GM19324 (cell line): ENCODE measurements around the gene NLRC4.
"Not testable (repeated sequence)": the region's sequence is repeated elsewhere in the genome, so short reads cannot be mapped to it uniquely, and the experiment has no call there.

Source experiments
- ATAC-seq: cut with Tn5 transposase; IDR thresholded peaks from one replicate; pipeline ENCODE4 v1.9.1; 2021; ENCODE audit warnings: mild to moderate bottlenecking, moderate library complexity; ENCODE audit not compliant: unreplicated experiment, low FRiP score

The NLRC4 gene, protein sequence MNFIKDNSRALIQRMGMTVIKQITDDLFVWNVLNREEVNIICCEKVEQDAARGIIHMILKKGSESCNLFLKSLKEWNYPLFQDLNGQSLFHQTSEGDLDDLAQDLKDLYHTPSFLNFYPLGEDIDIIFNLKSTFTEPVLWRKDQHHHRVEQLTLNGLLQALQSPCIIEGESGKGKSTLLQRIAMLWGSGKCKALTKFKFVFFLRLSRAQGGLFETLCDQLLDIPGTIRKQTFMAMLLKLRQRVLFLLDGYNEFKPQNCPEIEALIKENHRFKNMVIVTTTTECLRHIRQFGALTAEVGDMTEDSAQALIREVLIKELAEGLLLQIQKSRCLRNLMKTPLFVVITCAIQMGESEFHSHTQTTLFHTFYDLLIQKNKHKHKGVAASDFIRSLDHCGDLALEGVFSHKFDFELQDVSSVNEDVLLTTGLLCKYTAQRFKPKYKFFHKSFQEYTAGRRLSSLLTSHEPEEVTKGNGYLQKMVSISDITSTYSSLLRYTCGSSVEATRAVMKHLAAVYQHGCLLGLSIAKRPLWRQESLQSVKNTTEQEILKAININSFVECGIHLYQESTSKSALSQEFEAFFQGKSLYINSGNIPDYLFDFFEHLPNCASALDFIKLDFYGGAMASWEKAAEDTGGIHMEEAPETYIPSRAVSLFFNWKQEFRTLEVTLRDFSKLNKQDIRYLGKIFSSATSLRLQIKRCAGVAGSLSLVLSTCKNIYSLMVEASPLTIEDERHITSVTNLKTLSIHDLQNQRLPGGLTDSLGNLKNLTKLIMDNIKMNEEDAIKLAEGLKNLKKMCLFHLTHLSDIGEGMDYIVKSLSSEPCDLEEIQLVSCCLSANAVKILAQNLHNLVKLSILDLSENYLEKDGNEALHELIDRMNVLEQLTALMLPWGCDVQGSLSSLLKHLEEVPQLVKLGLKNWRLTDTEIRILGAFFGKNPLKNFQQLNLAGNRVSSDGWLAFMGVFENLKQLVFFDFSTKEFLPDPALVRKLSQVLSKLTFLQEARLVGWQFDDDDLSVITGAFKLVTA

DNA sequence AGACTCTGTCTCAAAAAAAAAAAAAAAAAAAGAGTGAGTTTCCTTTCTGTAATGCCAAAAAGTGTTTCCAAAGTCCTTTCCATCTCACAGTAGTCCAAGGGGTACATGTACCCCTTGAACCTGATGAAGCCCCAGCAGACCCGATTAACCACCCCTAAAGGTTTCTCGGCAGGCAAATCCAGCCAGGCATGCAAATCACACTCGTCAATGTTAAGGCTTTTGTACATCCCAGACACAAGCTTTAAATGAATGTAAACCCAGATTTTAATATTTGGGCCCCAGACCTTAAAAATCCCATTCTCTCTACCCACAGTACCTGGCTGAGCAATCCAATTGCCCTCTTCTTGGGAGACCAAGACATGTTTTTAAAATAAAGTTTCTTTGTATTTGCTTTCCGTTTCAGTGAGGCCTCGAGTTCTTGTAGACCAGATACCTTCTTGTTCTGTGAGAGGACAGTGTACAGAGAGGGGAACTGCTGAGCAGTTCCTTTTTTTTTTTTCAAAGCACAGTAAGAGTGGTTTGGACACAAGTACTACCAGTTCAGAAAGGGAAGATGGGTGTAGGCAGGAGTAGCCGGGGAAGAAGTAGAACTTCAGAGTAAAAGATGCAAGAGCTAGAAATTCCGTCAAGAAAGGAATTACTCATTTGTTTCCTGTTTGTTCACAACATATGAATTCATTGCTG lies at the start of gene NLRC4:
TSS of gene NLRC4 (minus strand) at position 465 of the 684 bp plus-strand sequence. CDS start 8,111 bp downstream, outside the sequence.
- ATAC-seq: peak; percentile 85

GRCh38 chr2:32310577-32310976 lies 45.9 kb upstream of the NLRC4 start:
- ATAC-seq: no peak

- not testable (repeated sequence) for ATAC-seq
Measured at GRCh38 chr2:32293966-32294562, 29.4 kb upstream of the NLRC4 start.

DNA sequence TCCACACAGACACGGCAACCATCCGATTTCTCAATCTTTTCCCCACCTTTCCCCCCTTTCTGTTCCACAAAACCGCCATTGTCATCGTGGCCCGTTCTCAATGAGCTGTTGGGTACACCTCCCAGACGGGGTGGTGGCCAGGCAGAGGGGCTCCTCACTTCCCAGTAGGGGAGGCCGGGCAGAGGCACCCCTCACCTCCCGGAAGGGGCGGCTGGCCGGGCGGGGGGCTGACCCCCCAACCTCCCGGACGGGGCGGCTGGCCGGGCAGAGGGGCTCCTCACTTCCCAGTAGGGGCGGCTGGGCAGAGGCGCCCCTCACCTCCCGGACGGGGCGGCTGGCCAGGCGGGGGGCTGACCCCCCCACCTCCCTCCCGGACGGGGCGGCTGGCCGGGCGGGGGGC lies 28.8 kb upstream of the NLRC4 start:
- not testable (repeated sequence) for ATAC-seq

DNA sequence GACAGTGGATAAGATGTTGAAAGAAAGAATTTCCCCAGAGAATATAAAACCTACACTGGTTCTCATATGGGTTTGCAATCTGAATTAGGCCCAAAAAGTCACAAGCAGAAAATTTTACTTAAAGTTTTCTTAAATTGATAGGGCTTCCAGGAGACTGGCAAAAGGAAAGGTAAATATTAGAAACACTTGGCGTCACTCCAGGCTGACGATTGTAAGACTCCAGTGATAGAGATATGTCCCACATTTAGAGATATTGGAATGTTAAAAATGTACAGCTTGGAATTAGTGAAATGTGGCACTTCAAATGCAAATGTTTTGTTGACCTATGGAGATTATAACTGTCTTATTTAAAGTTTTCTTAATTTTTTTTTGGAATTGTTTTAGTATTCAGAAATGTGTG lies 27.1 kb upstream of the NLRC4 start:
- no peak for ATAC-seq

DNA sequence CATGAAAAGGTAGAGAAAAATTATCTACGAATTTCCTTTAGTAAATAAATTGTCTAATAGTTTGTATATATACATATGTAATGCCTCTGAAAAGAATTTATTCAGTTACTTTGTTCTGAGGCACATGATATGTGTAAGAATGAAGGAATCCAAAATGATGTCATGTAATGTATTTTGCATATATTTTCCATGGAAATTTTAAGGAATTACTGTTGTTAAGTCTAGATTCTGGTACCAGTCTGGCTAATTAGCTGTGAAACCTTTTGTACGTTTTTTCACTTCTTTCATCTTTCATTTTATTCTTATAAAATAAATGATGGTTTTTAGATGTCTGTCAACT lies 25.3 kb upstream of the NLRC4 start:
- no peak for ATAC-seq

GRCh38 chr2:32289165-32289999 lies 24.7 kb upstream of the NLRC4 start:
- ATAC-seq: no peak

DNA sequence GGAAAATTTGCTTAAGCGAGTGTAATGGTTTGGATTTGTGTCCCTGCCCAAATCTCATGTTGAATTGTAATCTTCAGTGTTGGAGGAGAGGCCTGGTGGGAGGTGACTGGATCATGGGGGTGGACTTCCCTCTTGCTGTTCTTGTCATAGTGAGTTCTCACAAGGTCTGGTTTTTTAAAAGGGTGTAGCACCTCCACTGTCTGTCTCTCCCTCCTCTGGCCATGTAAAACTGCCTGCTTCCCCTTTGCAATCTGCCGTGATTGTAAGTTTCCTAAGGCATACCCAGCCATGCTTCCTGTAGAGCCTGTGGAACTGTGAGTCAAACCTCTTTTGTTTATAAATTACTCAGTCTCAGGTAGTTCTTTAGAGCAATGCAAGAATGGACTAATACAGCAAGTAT lies 19.6 kb upstream of the NLRC4 start:
- no peak for ATAC-seq

- ATAC-seq: no peak
Measured at GRCh38 chr2:32278478-32278853, 13.8 kb upstream of the NLRC4 start.

DNA sequence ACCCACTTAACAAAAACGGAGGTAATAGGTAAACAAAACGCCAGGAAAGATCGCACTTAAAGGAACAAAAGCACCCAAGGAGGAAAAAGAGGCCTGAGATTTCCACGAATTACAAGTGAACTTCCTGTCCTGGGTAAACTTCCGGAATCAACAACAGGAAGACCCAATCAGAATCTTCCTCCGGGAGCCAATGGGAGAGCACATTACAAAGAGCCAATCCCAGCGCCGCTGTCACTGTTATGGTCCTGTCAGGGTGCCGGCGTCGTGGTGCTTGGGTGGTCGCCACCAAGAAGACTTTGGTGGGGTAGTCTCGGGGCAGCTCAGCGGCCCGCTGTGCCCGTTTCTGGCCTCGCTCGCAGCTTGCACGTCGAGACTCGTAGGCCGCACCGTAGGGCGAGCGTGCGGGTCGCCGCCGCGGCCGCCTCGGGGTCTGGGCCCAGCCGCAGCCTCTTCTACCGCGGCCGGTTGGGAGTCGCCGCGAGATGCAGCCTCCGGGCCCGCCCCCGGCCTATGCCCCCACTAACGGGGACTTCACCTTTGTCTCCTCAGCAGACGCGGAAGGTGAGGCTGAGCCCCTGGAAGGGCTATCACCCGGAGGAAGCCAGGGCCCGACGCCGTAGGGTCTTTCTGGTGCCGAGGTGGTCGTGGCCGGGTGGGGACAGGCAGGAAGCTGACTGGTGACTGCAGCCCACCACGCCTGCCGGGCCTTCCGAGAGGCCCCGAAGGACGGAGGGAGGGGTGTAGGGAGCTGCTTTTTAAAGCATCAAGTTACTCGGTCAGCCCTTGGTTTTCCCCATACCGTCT lies 13.2 kb upstream of the NLRC4 start, which contains the start of gene YIPF4:
TSS of gene YIPF4 (plus strand) at position 231 of the 804 bp plus-strand sequence. CDS start at position 483, 252 bp downstream.
- ATAC-seq: peak; percentile 99

GRCh38 chr2:32277363-32277673 lies 12.6 kb upstream of the NLRC4 start:
- peak; percentile 8 for ATAC-seq

- not testable (repeated sequence) for ATAC-seq
Measured at GRCh38 chr2:32275790-32276189, 11.1 kb upstream of the NLRC4 start.

DNA sequence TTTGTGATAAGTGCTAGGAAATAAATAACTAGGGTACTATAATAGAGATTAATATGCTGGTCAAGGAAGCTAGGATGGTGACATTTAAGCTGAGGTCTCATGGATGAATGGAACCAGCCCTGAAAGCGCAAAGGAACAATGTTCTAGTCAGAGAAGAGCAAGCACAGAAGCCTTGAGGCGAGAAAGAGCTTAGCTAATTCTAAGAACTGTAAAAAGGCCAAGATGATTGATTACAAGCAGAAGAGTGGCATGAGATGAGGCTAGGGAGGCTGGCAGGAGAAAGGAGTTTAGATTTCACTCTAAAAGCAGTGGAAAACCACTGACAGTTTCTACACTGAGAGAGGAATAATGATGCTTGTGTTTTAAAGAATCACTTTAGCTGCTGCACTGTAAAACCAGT lies 9.6 kb upstream of the NLRC4 start:
- no peak for ATAC-seq

GRCh38 chr2:32272279-32272678 lies 7.6 kb upstream of the NLRC4 start:
- ATAC-seq: no peak

GRCh38 chr2:32271063-32271462 lies 6.4 kb upstream of the NLRC4 start:
- no peak for ATAC-seq

- ATAC-seq: no peak
Measured at GRCh38 chr2:32262105-32262504, 2.6 kb downstream of the NLRC4 start.

DNA sequence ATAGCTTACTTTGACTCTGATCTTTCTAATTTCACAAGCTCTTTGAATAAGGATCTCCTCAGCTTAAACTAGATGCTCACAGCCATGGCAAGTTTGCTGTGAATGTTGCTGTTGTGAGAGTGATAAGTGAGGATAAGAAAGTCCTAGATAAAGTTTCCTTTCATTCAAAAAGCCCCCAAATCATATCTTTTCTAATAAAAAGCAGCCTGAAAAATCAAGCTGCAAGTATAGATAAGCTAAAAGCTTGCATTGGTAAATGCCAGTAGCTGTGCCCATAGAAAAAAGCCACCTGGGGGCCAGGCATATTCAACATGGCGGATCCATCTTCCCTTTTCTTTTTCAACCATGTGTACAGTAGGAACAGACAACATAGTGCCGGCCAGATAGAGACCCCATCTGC lies 4.3 kb downstream of the NLRC4 start:
- no peak for ATAC-seq

DNA sequence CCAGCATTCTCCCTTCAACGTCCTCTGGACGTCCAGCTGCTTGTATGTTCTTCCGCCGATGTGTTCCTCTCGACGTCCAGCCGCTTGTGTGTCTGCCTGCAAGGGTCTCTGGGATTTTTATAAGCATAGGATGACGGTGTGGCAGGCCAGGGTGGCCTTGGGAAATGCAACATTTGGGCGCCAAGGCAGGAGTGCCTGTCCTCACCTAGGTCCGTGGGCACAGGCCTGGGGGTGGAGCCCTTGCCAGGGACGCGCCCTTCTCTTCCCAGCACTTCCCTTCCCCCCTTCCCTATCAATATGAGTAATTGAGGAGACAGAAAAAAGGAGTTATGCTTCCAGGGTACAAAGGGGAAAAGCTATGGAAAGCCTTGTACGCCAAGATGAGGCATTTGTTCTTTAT lies 6.4 kb downstream of the NLRC4 start:
- ATAC-seq: no peak

DNA sequence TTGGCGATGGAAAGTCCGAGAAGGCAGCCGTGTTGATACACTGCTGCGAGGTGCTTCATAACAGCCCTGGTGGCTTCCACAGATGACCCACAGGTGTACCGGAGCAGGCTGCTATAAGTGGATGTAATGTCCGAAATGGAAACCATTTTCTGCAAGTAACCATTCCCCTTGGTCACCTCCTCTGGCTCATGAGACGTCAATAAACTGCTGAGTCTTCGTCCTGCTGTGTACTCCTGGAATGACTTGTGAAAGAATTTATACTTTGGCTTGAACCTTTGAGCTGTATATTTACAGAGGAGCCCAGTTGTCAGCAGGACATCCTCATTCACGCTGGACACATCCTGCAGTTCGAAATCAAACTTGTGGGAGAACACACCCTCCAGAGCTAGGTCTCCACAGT lies 14.4 kb downstream of the NLRC4 start:
- no peak for ATAC-seq
